Fibroblast of pulmonary artery (primary cell): ENCODE measurements around the gene IL4R.

ENCODE experiments used
- DNase-seq: peaks from one replicate; pipeline ENCODE4 v3.0.0-alpha.2; 2010; ENCODE audit warnings: low read depth
- H3K4me3 ChIP-seq: replicated peaks from 2 replicates; pipeline ENCODE4 v1.5.1; 2011; ENCODE audit warnings: low read depth, mild to moderate bottlenecking, control low read depth, low read length, moderate library complexity
- TF ChIP-seq, protein P1 (sequence below): IDR thresholded peaks from 2 replicates; pipeline ENCODE4 v1.5.1; 2011; ENCODE audit warnings: mild to moderate bottlenecking, control low read depth, low read length, inconsistent platforms; ENCODE audit errors: missing control alignments

Gene IL4R

DNA sequence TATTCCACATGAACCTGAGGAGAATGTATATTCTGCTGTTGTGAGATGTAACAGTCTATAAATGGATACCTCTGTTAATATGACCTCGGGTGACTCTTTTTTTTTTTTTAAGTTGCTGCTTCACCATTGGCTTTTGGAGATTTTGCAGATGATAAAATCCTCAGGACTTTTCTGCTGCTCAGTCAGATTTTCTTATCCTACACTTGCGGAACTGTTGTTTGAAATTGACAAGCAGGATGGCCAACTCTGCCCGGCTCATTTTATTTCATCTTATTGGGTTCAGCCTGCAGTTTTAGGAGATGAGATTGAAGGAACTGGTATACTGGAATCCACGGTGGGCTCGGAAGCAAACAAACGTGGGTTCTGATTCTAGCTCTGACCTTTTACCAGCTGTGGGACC lies 19.3 kb downstream of the IL4R start:
- TF ChIP-seq, protein P1, sequence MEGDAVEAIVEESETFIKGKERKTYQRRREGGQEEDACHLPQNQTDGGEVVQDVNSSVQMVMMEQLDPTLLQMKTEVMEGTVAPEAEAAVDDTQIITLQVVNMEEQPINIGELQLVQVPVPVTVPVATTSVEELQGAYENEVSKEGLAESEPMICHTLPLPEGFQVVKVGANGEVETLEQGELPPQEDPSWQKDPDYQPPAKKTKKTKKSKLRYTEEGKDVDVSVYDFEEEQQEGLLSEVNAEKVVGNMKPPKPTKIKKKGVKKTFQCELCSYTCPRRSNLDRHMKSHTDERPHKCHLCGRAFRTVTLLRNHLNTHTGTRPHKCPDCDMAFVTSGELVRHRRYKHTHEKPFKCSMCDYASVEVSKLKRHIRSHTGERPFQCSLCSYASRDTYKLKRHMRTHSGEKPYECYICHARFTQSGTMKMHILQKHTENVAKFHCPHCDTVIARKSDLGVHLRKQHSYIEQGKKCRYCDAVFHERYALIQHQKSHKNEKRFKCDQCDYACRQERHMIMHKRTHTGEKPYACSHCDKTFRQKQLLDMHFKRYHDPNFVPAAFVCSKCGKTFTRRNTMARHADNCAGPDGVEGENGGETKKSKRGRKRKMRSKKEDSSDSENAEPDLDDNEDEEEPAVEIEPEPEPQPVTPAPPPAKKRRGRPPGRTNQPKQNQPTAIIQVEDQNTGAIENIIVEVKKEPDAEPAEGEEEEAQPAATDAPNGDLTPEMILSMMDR: no peak
- no peak overlapping the region for H3K4me3 ChIP-seq
- no peak for DNase-seq

DNA sequence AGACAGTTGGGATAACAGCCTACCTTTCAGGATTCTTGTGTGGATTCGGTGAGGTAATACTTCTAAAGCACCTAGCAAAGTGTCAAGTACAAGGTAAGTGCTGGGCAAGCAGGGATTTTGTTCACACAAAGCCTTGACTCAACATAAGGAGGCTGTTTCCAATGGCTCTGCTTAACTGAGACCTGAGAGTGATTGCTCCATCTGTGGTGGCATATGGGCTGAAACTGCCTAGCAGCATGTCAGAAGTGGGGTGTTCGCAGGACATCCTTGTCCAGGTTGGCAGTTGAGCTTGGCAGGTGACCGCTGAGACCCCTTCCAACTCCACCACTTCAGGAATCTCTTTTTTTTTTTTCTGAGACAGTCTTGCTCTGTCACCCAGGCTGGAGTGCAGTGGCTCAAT lies 19.8 kb downstream of the IL4R start:
- DNase-seq: no peak
- TF ChIP-seq, protein P1: no peak
- H3K4me3 ChIP-seq: no peak overlapping the region

DNA sequence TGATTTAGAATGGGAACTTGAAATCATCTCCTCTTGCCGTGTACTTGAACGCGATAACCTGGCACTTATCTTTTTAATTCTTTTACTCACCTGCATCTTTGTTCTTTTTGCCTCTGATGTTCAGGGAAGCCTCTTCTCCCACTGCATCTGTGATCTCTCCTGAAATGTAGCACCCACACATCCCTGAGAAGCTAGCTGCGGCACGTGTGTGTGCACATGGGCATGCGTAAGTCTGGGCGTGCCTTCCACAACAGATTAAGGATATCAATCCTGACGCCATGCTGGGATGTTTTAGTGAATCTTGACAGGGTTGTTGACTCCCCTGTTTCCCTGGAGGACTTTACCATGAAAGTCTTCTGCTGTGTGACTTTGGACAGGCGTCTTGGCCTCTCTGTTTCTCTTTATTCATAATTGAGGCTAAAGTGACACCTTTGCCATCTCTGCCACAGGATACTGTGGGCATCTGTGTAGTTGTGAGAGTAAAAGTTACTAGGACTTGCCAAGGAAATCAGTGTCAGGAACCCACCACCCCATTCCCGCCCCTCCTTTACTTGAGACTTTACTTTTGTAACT lies 20.5 kb downstream of the IL4R start:
- TF ChIP-seq, protein P1: no peak
- no peak for DNase-seq

DNA sequence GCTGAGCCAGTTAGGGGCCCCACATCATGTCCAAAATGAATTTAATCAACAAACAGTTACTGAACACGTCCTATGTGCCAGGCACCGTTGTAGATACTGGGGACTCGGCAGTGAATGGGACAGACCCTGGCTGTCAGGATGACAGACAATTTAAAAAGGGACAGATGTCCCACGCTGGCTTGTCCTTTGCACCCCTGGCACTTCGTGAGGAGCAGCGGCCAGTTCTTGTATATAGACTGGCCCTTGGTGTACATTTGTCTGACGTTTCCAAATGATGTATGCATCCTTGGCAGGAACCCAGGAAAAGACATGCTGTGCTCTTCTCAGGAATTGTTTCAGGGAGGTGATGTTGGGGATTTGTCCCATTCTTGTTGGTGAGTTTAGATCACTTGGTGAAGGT lies 21.1 kb downstream of the IL4R start:
- DNase-seq: no peak
- H3K4me3 ChIP-seq: no peak overlapping the region
- TF ChIP-seq, protein P1: no peak

More for the DNA sequence above, 20.5 kb downstream of the IL4R start:
- H3K4me3 ChIP-seq: no peak overlapping the region

DNA sequence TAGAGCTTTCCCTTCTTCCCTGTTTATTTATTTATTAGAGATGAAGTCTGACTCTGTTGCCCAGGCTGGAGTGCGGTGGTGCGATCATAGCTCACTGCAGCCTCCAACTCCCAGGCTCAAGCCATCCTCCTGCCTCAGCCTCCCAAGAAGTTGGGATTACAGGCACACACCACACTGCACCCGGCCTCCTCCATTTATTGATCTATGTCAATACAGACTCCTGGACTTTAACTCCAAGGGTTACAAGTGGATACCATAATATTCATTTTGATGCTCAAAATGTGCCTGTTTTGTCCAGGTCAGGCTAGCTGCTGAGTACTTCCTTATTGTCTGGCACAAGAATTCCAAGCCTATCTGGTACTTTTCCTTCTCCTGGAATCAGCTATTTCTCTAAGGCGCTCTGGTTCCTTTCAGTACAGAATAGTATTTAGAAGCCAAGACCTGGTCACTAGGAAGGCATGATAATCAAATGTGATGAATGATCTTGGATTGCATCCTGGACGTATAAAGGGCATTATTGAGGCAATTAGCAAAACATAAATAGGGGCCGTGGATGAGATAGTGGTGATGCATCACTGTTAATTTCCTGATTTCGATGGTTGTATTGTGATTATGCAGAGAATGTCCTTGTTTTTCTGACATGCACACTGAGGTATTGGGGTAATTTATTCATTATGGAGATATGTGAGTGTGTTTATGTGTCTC lies 21.7 kb downstream of the IL4R start:
- H3K4me3 ChIP-seq: no peak overlapping the region
- DNase-seq: peak; percentile 39
- TF ChIP-seq, protein P1: no peak

- TF ChIP-seq, protein P1: no peak
- H3K4me3 ChIP-seq: no peak overlapping the region
- DNase-seq: no peak
Measured at GRCh38 chr16:27337024-27337423, 23.2 kb downstream of the IL4R start.

DNA sequence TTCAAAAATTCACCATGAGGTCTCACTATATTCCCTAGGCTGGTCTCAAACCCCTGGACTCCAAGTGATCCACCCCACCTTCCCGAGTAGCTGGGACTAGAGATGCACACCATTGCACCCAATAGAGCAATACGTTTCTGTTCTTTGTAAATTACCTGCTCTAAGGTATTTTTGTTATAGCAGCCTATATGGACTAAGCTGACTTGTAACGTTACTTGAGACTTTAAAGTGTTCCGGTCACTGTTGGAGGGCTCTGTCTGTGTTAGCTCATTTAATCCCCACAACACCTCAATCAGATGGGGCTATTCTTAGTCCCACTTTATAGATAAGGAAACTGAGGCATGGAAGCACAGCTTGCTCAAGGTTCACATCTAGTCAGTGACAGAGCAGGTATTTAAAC lies 25.4 kb downstream of the IL4R start:
- TF ChIP-seq, protein P1: no peak
- no peak overlapping the region for H3K4me3 ChIP-seq

More for the DNA sequence above, 25.4 kb downstream of the IL4R start:
- no peak for DNase-seq
